GM18505 (cell line): ENCODE data around the gene PPP2R2B.

Experiments used
- ATAC-seq: cut with Tn5 transposase; IDR thresholded peaks from one replicate; pipeline ENCODE4 v1.9.1; 2021; ENCODE audit not compliant: unreplicated experiment
- POLR2A ChIP-seq: IDR thresholded peaks from 4 replicates; pipeline ENCODE4 v1.6.1; 2011; ENCODE audit warnings: borderline replicate concordance; ENCODE audit not compliant: insufficient read depth, insufficient read length; ENCODE audit errors: extremely low read depth

PPP2R2B gene

GRCh38 chr5:146607659-146608332, 270.8 kb downstream of the PPP2R2B start:
- ATAC-seq: no peak
- TF ChIP-seq POLR2A: no peak

GRCh38 chr5:146606893-146607292, 271.7 kb downstream of the PPP2R2B start:
- TF ChIP-seq POLR2A: no peak
- no peak for ATAC-seq

GRCh38 chr5:146600376-146600775, 278.2 kb downstream of the PPP2R2B start:
- no peak for ATAC-seq
- no peak for TF ChIP-seq POLR2A

- ATAC-seq: no peak
- TF ChIP-seq POLR2A: no peak
These were observed 279.3 kb downstream of the PPP2R2B start for GRCh38 chr5:146599261-146599660.

GRCh38 chr5:146595088-146595487, 283.5 kb downstream of the PPP2R2B start:
- no peak for ATAC-seq
- no peak for TF ChIP-seq POLR2A

- no peak for TF ChIP-seq POLR2A
- no peak for ATAC-seq
These were observed 286.2 kb downstream of the PPP2R2B start for GRCh38 chr5:146592352-146592751.

- no peak for TF ChIP-seq POLR2A
- no peak for ATAC-seq
These were observed 289.6 kb downstream of the PPP2R2B start for GRCh38 chr5:146589028-146589345.

GRCh38 chr5:146588331-146589027, 290.1 kb downstream of the PPP2R2B start:
- no peak for ATAC-seq
- TF ChIP-seq POLR2A: no peak

GRCh38 chr5:146586752-146587151, 291.8 kb downstream of the PPP2R2B start:
- no peak for TF ChIP-seq POLR2A
- ATAC-seq: no peak

GRCh38 chr5:146584750-146585149, 293.8 kb downstream of the PPP2R2B start:
- TF ChIP-seq POLR2A: no peak
- ATAC-seq: no peak

GRCh38 chr5:146582051-146582596, 296.4 kb downstream of the PPP2R2B start:
- no peak for ATAC-seq
- TF ChIP-seq POLR2A: no peak

GRCh38 chr5:146580237-146580636, 298.3 kb downstream of the PPP2R2B start:
- TF ChIP-seq POLR2A: no peak
- no peak for ATAC-seq

- TF ChIP-seq POLR2A: no peak
- ATAC-seq: no peak
These were observed 303.8 kb downstream of the PPP2R2B start for GRCh38 chr5:146574713-146575112.

- no peak for TF ChIP-seq POLR2A
- ATAC-seq: no peak
These were observed 310.4 kb downstream of the PPP2R2B start for GRCh38 chr5:146568161-146568560.
